Mesenchymal stem cell (in vitro differentiated cells and primary cell): ENCODE measurements around the gene SLC24A4.

Source experiments
- DNase-seq: peaks from one replicate; pipeline ENCODE4 v3.0.0-alpha.2; 2013
- H2AFZ ChIP-seq: one replicate; pipeline ENCODE4 v1.6.1; 2013; ENCODE audit warnings: low read depth, mild to moderate bottlenecking, control low read depth, inconsistent platforms, low read length, moderate library complexity
- H2AK5ac ChIP-seq: 2 replicates; pipeline ENCODE4 v1.6.1; 2013; ENCODE audit warnings: low read length, moderate library complexity, mild to moderate bottlenecking, inconsistent platforms; ENCODE audit not compliant: severe bottlenecking
- H2BK120ac ChIP-seq: one replicate; pipeline ENCODE4 v1.6.1; 2013; ENCODE audit warnings: low read depth, mild to moderate bottlenecking, inconsistent platforms, low read length, moderate library complexity
- H2BK12ac ChIP-seq, 2 experiments: one replicate each; pipeline ENCODE4 v1.6.1; 2013; ENCODE audit warnings: inconsistent platforms in 2 of 2, low read length in 2 of 2, mild to moderate bottlenecking in 2 of 2, moderate library complexity in 2 of 2, control low read depth in 1 of 2
- H2BK15ac ChIP-seq: one replicate; pipeline ENCODE4 v1.6.1; 2013; ENCODE audit warnings: mild to moderate bottlenecking, low read depth, inconsistent platforms; ENCODE audit not compliant: poor library complexity, severe bottlenecking
- H2BK5ac ChIP-seq: 2 replicates; pipeline ENCODE4 v1.6.1; 2013; ENCODE audit warnings: low read depth, mild to moderate bottlenecking, low read length, control low read depth, inconsistent platforms; ENCODE audit not compliant: poor library complexity, severe bottlenecking
- H3K14ac ChIP-seq, 2 experiments: one replicate each; pipeline ENCODE4 v1.6.1; 2013; ENCODE audit warnings: inconsistent platforms in 2 of 2, low read length in 2 of 2, control low read depth in 1 of 2, mild to moderate bottlenecking in 1 of 2, moderate library complexity in 1 of 2
- H3K18ac ChIP-seq, 2 experiments: one replicate each; pipeline ENCODE4 v1.6.1; 2013; ENCODE audit warnings: inconsistent platforms in 2 of 2, low read length in 2 of 2, control low read depth in 1 of 2, low read depth in 1 of 2, mild to moderate bottlenecking in 1 of 2
- H3K23ac ChIP-seq, 2 experiments: one replicate each; pipeline ENCODE4 v1.6.1; 2013; ENCODE audit warnings: inconsistent platforms in 2 of 2, low read length in 2 of 2, mild to moderate bottlenecking in 2 of 2, moderate library complexity in 2 of 2, control low read depth in 1 of 2
- H3K27ac ChIP-seq: 2 replicates; pipeline ENCODE4 v1.5.1; 2013; ENCODE audit warnings: mild to moderate bottlenecking, moderate library complexity, low read length, control low read depth, inconsistent platforms; ENCODE audit not compliant: poor library complexity, severe bottlenecking
- H3K27me3 ChIP-seq, 2 experiments: 2 replicates each; pipeline versions ENCODE4 v1.6.1 to v1.7.0; 2013; ENCODE audit warnings: low read length in 2 of 2, mild to moderate bottlenecking in 2 of 2, moderate library complexity in 2 of 2, control low read depth in 1 of 2, inconsistent platforms in 1 of 2; ENCODE audit not compliant: control insufficient read depth in 1 of 2, insufficient read depth in 1 of 2
- H3K36me3 ChIP-seq, 2 experiments: 2 replicates each; pipeline versions ENCODE4 v1.6.1 to v1.7.0; 2013; ENCODE audit warnings: low read length in 2 of 2, control low read depth in 1 of 2, inconsistent platforms in 1 of 2, low read depth in 1 of 2, mild to moderate bottlenecking in 1 of 2; ENCODE audit not compliant: insufficient read depth in 2 of 2, control insufficient read depth in 1 of 2
- H3K4ac ChIP-seq, 2 experiments: one replicate each; pipeline ENCODE4 v1.6.1; 2013; ENCODE audit warnings: inconsistent platforms in 2 of 2, low read length in 2 of 2, mild to moderate bottlenecking in 2 of 2, moderate library complexity in 2 of 2, control low read depth in 1 of 2, low read depth in 1 of 2
- H3K4me1 ChIP-seq: 2 replicates; pipeline ENCODE4 v1.6.1; 2013; ENCODE audit warnings: low read depth, low read length, control low read depth; ENCODE audit not compliant: control insufficient read depth, insufficient read depth
- H3K4me2 ChIP-seq: 2 replicates; pipeline ENCODE4 v1.6.1; 2013; ENCODE audit warnings: low read length, mild to moderate bottlenecking, inconsistent platforms; ENCODE audit not compliant: poor library complexity, severe bottlenecking
- H3K4me3 ChIP-seq, 2 experiments: 2 replicates each; pipeline versions ENCODE4 v1.5.1 to v1.7.0; 2013; ENCODE audit warnings: low read length in 2 of 2, mild to moderate bottlenecking in 2 of 2, control low read depth in 1 of 2, low read depth in 1 of 2; ENCODE audit not compliant: insufficient read depth in 1 of 2
- H3K79me1 ChIP-seq: replicated peaks from 2 replicates; pipeline ENCODE4 v1.6.1; 2013; ENCODE audit warnings: mild to moderate bottlenecking, control low read depth, low read length, inconsistent platforms; ENCODE audit not compliant: poor library complexity, severe bottlenecking
- H3K9ac ChIP-seq: 2 replicates; pipeline ENCODE4 v1.7.0; 2013; ENCODE audit warnings: mild to moderate bottlenecking, low read length, moderate library complexity
- H3K9me3 ChIP-seq: 2 replicates; pipeline ENCODE4 v1.7.0; 2013; ENCODE audit warnings: mild to moderate bottlenecking, low read length; ENCODE audit not compliant: control insufficient read depth
- H4K8ac ChIP-seq: one replicate; pipeline ENCODE4 v1.6.1; 2013; ENCODE audit warnings: inconsistent platforms, mild to moderate bottlenecking, low read length, moderate library complexity
- H4K91ac ChIP-seq: one replicate; pipeline ENCODE4 v1.6.1; 2013; ENCODE audit warnings: mild to moderate bottlenecking, low read length, inconsistent platforms
- WGBS: methylation state at CpG from one replicate; pipeline ENCODE4 v1.1.7; 2013; ENCODE audit warnings: mixed read lengths; 5-methylcytosine and 5-hydroxymethylcytosine counted together

SLC24A4 gene

GRCh38 chr14:92470811-92471210 is 147.8 kb downstream of the SLC24A4 start:
- Histone ChIP-seq H3K79me1 (no peaks in the 10 kb centered on the region), H4K91ac (peak overlapping the region; percentile 41), H3K14ac (no peak overlapping the region), H2BK15ac (no peak overlapping the region), H3K4ac (peak overlapping the region; percentile 46 to 93), H3K4me3 (no peak overlapping the region), H3K23ac (no peak overlapping the region), H2AK5ac (peak overlapping the region; percentile 98), H3K36me3 (no peaks in the 10 kb centered on the region), H2BK5ac (no peak overlapping the region), H3K27me3 (no peaks in the 10 kb centered on the region), H3K4me2 (peak overlapping the region; percentile 45), H2BK120ac (no peak overlapping the region), H3K9ac (no peak overlapping the region), H3K18ac (peak overlapping the region; percentile 59 to 83), H4K8ac (peak overlapping the region; percentile 56), H3K27ac (peak overlapping the region; percentile 88), H2BK12ac (peak overlapping the region; percentile 88 to 93), H2AFZ (no peak overlapping the region), H3K9me3 (peaks cover 6% of the 10 kb centered on the region), H3K4me1 (peaks cover 10% of the 10 kb centered on the region)
- WGBS: 98% methylated on average over 1 of the region's 1 CpG
- DNase-seq: no peak

- Histone ChIP-seq H4K91ac (no peak overlapping the region), H3K36me3 (no peaks in the 10 kb centered on the region), H2AK5ac (no peak overlapping the region), H3K9ac (no peak overlapping the region), H3K4me3 (no peak overlapping the region), H4K8ac (no peak overlapping the region), H3K27me3 (no peaks in the 10 kb centered on the region), H3K4ac (no peak overlapping the region), H3K27ac (peak overlapping the region; percentile 88), H3K4me1 (peaks cover 10% of the 10 kb centered on the region), H2BK12ac (no peak overlapping the region), H2BK15ac (no peak overlapping the region), H3K18ac (no peak overlapping the region), H3K79me1 (no peaks in the 10 kb centered on the region), H3K23ac (no peak overlapping the region), H2BK120ac (peak overlapping the region; percentile 39), H3K4me2 (peak overlapping the region; percentile 26), H2BK5ac (no peak overlapping the region), H2AFZ (no peak overlapping the region), H3K9me3 (peaks cover 2% of the 10 kb centered on the region), H3K14ac (no peak overlapping the region)
- DNase-seq: peak; percentile 81
Observed at GRCh38 chr14:92471919-92472318, 149.0 kb downstream of the SLC24A4 start.

DNA sequence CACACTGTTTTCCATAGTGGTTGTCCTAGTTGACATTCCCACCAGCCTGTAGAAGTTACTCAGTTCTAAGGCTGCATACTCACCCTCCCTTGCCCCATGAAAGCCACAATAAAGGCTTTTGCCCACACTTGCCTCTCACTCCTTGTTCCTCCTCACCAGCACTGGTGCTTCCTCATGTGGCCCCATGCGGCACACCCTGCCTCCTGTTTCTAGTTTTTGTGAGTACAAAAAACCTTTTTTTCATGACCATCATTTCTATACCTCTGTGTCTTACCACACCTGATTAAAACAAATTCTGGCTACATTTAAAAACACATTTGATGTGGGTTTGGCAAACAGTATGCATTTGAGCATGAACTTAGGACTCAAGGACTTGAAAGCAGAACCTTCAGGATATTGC is 149.9 kb downstream of the SLC24A4 start:
- H3K9ac ChIP-seq: peak overlapping the region; percentile 71
- no peaks in the 10 kb centered on the region for H3K9me3 ChIP-seq
- peaks cover 10% of the 10 kb centered on the region for H3K4me1 ChIP-seq
- peak overlapping the region; percentile 78 for H4K91ac ChIP-seq
- WGBS: 83% methylated on average over 1 of the region's 1 CpG
- DNase-seq: no peak
- H3K79me1 ChIP-seq: no peaks in the 10 kb centered on the region
- no peaks in the 10 kb centered on the region for H3K27me3 ChIP-seq
- peak overlapping the region; percentile 69 for H2BK5ac ChIP-seq
- no peak overlapping the region for H3K27ac ChIP-seq
- H2BK120ac ChIP-seq: peak overlapping the region; percentile 69
- H3K23ac ChIP-seq: no peak overlapping the region
- H3K4me2 ChIP-seq: no peak overlapping the region
- H2AK5ac ChIP-seq: peak overlapping the region; percentile 98
- H2BK15ac ChIP-seq: no peak overlapping the region
- H3K14ac ChIP-seq: no peak overlapping the region
- no peak overlapping the region for H4K8ac ChIP-seq
- H3K4ac ChIP-seq: peak overlapping the region; percentile 3 to 93
- peak overlapping the region; percentile 44 to 93 for H2BK12ac ChIP-seq
- no peak overlapping the region for H2AFZ ChIP-seq
- peak overlapping the region; percentile 93 to 96 for H3K18ac ChIP-seq
- H3K36me3 ChIP-seq: no peaks in the 10 kb centered on the region
- H3K4me3 ChIP-seq: peak overlapping the region in 1 of 2 experiments; percentile 38

- Histone ChIP-seq H2AK5ac (peak overlapping the region; percentile 4), H3K4ac (peak overlapping the region in 1 of 2 experiments; percentile 3), H3K9ac (peak overlapping the region; percentile 71), H3K23ac (no peak overlapping the region), H3K4me2 (no peak overlapping the region), H2BK12ac (peak overlapping the region; percentile 64 to 79), H2BK5ac (no peak overlapping the region), H3K79me1 (no peaks in the 10 kb centered on the region), H3K27me3 (no peaks in the 10 kb centered on the region), H2BK15ac (no peak overlapping the region), H3K9me3 (no peaks in the 10 kb centered on the region), H2AFZ (no peak overlapping the region), H3K4me1 (peaks cover 10% of the 10 kb centered on the region), H3K36me3 (no peaks in the 10 kb centered on the region), H3K14ac (no peak overlapping the region), H3K4me3 (peak overlapping the region in 1 of 2 experiments; percentile 38), H3K27ac (no peak overlapping the region), H2BK120ac (no peak overlapping the region), H4K91ac (no peak overlapping the region), H4K8ac (peak overlapping the region; percentile 64), H3K18ac (peak overlapping the region; percentile 64 to 75)
- 67% methylated on average over 9 of the region's 9 CpGs for WGBS
- DNase-seq: peak; percentile 81
Observed at GRCh38 chr14:92473261-92473968, 150.4 kb downstream of the SLC24A4 start.
